HG03139 (cell line): Measurements from ENCODE around the gene ARID4B.
A peak's percentile ranks its signal among the peaks of the same experiment; 100 is the strongest.
"Not testable (repeated sequence)": the region's sequence is repeated elsewhere in the genome, so short reads cannot be mapped to it uniquely, and the experiment has no call there.

Experiments
- ATAC-seq: cut with Tn5 transposase; IDR thresholded peaks from one replicate; pipeline ENCODE4 v1.9.1; 2021; ENCODE audit not compliant: unreplicated experiment

Gene ARID4B

DNA sequence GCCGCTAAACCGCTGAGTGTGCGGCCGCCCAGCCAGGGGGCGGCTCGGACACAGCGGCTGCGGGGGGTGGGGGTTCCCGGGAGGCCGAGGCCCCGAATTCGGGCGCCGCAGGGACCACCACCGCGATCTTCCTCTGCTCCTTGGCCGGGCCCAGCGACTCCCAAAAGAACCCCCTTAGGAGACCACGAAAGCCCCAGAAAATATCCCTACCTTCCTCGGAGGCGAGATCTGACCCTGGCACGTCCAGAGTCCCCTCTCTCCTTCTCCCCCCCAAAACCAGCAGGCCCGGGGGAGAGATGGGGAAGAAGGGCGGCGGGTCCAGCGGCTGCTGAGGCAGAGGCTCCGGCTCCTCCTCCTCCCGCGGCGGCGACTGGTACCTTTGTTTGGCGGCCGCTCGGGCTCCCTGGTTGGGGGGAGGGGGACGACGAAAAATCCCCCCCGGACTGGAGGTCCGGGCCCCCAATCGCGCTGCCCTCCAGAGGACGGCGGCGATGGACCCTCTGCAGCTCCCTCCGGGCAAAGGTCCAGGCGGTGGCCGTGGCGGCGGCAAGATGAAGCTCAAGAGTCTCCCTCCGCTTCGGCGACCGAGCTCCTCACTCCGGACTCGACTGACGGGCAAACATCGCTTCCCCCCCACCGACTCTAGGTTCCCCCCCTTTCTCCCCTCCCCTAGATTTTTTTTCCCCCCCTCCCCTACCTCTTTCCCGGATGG is at the start of gene ARID4B:
Gene ARID4B (minus strand): TSS at position 621 of the 712 bp plus-strand sequence. CDS start 1,260 bp downstream, outside the sequence.
- peak; percentile 4 for ATAC-seq

DNA sequence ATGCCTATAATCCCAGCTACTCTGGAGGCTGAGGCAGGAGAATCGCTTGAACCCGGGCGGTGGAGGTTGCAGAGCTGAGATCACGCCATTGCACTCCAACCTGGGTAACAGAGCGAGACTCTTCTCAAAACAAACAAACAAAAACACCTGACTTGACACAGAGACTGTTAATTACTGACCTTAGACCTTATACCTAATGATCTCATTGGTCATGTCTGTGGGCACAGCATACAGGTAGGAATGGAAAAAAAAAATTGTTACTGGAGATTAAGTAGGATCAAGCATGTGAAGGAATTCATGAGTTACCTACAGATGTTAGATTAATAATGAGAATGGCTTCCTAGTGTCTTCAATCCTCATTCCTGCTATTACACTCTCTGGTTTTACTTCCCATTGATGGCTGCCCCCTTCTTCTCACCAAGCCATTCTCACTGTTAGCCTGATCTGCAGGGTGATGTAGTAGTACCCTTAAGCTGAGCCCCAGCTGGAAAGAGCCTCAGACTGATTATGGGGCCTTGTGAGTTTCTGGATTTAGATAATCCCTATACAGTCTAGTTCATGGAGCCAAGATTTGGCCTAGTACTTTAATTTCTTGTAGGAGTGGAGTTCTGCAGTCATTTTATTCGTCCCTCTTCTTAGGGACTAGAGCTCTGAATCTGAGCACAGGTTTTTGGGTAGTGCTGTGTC is 48.1 kb upstream of the ARID4B start:
- no peak for ATAC-seq

DNA sequence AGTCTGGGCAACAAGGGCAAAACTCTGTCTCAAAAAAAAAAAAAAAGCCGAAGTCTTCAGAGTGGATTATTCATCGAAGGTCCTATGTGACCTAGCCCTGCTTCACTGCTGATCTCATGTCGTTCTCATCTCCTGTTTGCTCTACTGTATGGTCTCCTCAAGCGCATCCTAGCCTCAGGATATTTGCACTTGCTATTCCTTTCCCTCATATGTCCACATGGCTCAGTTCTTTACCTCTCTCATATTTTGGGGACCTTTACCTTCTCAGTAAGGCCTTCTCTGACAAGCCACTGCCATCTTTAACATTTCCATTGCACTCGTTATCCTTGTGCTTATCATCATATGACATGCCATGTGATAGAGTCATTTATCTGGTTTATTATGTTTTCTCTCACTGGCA is 41.8 kb upstream of the ARID4B start:
- no peak for ATAC-seq

- ATAC-seq, result no peak
Measured at GRCh38 chr1:235368428-235368827, 40.4 kb upstream of the ARID4B start.

- peak; percentile 100 for ATAC-seq
Measured at GRCh38 chr1:235367000-235367908, 39.3 kb upstream of the ARID4B start, which contains the start of gene TBCE. Gene TBCE (plus strand): TSS chr1:235367427. CDS start chr1:235380050, 12,623 bp downstream.

DNA sequence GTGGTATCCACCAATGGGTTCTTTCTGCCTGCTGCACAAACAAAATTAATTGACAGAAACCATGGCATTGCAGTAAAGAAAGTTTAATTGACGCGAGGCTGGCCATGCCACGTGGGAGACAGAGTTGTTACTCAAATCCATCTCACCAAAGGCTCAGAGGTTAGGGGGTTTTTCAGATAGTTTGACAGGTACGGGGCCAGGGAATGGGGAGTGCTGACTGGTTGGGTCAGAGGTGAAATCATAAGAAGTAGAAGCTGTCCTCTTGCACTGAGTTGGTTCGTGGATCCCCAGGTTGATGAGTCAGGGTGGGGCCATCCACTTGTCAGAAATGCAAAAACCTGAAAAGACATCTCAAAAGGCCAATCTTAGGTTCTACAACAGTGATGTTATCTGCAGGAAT is 38.3 kb upstream of the ARID4B start:
- no peak for ATAC-seq

DNA sequence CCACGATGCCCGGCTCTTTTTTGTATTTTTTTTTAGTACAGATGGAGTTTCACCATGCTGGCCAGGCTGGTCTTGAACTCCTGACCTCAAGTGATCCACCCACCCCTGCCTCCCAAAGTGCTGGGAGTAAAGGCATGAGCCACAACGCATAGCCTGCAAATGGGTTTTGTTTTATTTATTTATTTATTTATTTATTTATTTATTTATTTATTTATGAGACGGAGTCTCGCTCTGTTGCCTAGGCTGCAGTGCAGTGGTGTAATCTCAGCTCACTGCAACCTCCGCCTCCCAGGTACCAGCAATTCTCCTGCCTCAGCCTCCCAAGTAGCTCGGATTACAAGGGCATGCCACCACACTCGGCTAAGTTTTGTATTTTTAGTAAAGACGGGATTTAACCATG is 36.2 kb upstream of the ARID4B start:
- not testable (repeated sequence) for ATAC-seq

GRCh38 chr1:235358899-235359298 is 30.9 kb upstream of the ARID4B start:
- ATAC-seq, result no peak

DNA sequence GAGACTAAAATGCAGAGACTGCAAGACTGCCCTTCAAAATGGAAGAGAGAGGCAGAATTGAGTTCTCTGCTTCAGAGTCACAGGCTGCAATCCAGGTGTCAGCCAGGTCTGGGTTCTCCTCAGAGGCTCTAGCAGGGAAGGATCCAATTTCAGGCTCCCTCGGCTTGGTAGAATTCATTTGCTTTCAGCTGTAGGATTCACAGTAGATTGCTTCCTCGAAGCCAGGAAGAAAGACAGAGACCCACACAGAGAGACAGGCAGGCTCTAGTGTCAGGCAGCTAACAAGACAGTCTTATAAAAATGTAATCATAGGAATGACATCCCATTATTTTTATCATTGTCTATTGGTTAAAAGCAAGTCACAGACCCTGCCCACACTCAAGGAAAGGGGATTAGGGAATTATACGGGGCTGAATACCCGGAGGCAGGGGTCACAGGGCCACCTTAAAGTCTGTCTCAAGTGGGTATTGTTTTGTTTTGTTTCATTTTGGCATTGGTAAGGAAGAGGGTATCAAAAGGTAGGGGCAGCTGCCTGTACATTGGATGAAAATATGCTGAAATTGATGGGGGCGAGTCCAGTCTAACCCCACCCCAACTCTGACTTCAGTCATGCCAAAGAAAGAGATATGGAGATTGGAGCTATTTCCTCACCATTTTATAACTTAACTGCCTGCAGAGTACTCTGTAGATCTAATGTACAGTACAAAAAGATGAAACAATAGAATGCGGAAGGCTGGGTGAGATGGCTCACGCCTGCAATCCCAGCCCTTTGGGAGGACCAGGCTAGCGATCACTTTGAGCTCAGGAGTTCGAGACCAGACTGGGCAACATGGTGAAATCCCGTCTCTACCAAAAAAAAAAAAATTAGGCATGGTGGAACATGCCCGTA is 29.8 kb upstream of the ARID4B start:
- no peak for ATAC-seq

DNA sequence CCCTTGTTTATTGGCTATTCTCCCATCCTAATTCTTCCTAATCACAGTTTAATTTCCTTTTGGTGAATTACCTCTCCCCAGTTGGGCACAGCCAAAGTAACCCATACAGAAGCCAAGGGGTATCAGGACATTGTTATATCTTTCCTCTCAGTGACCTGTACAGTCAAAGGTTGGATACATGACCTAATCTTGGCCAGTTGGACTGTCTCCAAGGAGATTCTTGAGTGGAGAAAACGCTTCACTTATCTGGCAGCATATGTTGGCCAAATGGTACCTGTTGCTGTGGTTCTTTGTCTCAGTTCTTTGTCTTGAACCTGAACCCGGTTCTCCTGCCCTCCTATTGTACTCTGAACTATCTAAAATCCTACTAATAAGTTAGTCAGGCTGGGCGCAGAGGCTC is 23.9 kb upstream of the ARID4B start:
- no peak for ATAC-seq

DNA sequence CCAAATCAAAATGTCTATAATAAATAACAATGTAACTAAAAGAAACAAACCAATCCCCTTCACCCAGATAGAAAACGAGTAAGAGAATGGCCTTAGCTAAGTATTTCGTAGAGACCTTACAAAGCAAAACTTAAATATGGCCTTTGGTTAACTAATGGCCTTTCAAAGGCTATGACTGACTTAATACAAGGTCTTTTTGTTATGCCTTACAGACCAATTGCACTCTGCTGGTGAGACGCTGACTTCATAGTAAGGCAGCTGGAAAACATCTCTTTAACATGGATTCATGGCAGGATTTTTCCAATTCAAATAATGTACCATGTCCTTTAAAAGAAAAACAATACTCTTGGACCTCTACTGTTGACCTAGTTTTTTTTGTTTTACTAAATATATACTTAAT is 23.5 kb upstream of the ARID4B start:
- no peak for ATAC-seq

- ATAC-seq, result no peak
Measured at GRCh38 chr1:235343726-235344125, 15.7 kb upstream of the ARID4B start.

- no peak for ATAC-seq
Measured at GRCh38 chr1:235342471-235342870, 14.5 kb upstream of the ARID4B start.

- ATAC-seq, result no peak
Measured at GRCh38 chr1:235342039-235342438, 14.1 kb upstream of the ARID4B start.

- ATAC-seq, result no peak
Measured at GRCh38 chr1:235341334-235341733, 13.4 kb upstream of the ARID4B start.

- no peak for ATAC-seq
Measured at GRCh38 chr1:235339746-235340145, 11.8 kb upstream of the ARID4B start.

- ATAC-seq, result no peak
Measured at GRCh38 chr1:235336903-235337302, 8.9 kb upstream of the ARID4B start.

DNA sequence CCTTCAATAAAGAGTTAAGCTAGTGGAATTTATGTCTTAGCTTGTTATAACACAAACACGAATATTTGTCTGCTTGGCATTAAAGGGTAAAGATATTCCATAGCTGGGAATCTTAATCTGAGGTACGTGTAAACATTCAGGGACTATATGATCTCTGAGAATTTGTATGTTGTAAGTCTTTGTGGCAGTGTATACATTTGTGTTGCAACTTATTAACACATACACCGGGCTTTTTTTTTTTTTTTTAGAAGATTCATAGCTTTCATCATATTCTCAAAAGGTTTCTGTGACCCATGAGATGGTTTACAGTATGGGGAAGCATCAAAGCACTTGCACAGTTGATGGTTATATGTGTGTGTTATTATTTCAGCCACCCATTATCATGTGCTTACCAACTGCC is 3.4 kb upstream of the ARID4B start:
- no peak for ATAC-seq

DNA sequence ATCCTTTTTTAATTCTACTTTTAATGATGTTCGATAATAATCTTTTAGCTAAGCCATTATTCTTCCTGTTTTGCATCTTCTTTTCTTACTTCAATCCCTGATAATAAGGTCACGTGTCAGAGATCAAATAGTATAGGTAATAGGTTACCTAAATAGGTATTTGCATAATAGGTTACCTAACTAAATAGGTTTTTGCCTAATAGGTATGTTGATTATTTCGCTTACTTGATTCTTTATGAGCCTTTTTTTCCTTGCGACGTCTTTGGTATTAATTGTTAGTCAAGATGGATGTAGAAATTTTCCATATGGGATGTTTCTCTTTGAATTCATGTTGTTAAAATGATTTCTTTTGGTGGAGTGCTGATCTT is 2.9 kb upstream of the ARID4B start:
- ATAC-seq, result no peak

GRCh38 chr1:235329139-235329902 is 1.3 kb upstream of the ARID4B start:
- peak; percentile 24 for ATAC-seq
